KBM-7 (cell line): Measurements from ENCODE around the gene LDLRAP1.

Source experiments
- DNase-seq: peaks from one replicate; pipeline ENCODE4 v3.0.0-alpha.2; 2015
- in situ Hi-C: fragments of 300-500 bp; cut with MboI; formaldehyde crosslinking; loops from 2 replicates; pipeline ENCODE4 v1.14.3; 2020; ENCODE audit warnings: low sequenced_read_pairs, low pct_unique_long_range_greater_than_20kb, mixed read lengths

LDLRAP1 gene

GRCh38 chr1:25522031-25522655 lies 21.3 kb upstream of the LDLRAP1 start:
- DNase-seq: no peak
- in situ Hi-C loops: no loop called here

DNA sequence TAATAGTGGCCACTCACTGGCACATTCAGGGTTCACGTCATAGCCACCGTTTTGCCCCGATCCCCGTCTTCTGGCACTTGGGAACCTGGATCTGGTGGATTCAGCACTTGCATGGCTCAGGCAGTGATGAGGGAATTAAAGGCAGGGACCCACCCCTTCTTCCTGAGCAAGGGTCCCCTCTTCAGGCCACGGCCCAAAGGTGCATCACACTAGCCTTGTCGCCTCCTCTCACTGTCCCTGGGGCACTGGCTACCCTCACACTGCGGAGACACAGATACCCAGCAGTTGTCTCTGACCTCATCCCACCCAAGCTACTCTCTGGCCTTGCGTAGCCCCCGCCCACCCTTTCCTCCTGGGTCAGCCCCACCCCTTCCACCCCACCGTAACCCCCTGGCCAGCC lies 19.9 kb upstream of the LDLRAP1 start:
- DNase-seq: no peak
- in situ Hi-C loops: no loop called here

DNA sequence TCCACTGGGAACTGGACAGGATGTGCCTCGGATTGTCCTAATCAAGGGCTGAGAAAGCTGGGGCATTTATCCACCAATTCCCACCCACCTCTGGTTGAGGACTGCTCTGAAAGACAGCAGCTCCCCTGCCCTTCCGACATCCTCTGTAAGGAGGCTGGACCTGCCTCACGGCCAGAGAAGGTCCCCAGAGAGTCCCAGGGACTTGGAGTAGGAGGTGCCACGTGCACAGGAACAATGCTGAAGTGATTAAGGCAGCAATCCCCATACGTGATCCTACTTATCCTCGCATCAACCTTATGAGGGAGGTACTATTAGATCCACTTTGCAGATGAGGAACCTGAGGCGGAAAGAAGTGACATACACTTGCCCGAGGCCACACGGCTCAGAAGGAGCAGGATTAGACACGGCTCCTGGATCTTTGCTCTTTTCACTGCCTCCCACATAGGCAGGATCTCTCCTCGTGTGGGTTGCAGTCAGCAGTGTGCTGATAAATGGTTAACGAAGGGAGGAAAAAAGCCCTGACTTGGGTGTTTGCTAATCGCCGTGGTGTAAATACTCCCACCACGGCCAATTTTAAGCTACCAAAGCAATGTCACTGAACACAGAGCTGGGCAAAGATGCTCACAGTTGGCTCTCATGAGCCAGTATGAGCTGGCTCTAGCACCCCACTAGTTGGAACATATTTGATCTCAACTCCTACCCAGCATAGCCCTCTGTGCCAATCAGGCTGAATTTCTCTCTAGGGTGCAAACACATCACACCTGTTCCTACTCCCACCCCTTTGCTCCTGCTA lies 18.6 kb upstream of the LDLRAP1 start:
- DNase-seq: no peak
- in situ Hi-C loops: no loop called here

- in situ Hi-C loops: no loop called here
- DNase-seq: no peak
These were observed 18.1 kb upstream of the LDLRAP1 start for GRCh38 chr1:25525361-25525688.

GRCh38 chr1:25526753-25527152 lies 16.7 kb upstream of the LDLRAP1 start:
- in situ Hi-C loops: no loop called here
- no peak for DNase-seq

DNA sequence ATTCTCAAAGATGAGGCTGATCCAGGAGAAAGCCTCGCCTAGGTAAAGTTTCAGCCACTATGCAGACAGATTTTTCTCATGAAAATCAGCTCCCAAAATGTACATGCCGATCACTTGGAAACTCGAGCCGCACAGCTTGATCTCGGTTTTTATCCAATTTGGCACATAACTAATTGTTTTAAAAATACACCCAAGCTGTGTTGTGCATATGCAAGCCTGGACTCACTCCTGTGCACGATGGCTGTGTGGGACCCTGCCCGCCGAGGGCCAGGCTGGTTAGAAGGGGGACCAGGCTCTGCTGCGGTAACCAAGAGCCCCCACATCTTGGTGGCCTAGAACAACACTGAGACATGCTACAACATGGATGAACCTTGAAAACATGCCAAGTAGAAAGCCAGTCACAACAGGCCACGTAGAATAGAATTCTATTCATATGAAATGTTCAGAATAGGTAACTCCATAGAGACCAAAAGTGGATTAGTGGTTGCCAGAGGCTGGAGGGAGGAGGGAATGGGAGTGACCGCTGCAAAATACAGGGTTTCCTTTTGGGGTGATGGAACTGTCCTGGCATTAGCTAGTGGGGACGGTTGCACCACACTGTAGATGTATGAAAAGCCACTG lies 16.1 kb upstream of the LDLRAP1 start:
- no peak for DNase-seq
- in situ Hi-C loops: no loop called here

- no peak for DNase-seq
- in situ Hi-C loops: no loop called here
These were observed 15.3 kb upstream of the LDLRAP1 start for GRCh38 chr1:25527946-25528595.

DNA sequence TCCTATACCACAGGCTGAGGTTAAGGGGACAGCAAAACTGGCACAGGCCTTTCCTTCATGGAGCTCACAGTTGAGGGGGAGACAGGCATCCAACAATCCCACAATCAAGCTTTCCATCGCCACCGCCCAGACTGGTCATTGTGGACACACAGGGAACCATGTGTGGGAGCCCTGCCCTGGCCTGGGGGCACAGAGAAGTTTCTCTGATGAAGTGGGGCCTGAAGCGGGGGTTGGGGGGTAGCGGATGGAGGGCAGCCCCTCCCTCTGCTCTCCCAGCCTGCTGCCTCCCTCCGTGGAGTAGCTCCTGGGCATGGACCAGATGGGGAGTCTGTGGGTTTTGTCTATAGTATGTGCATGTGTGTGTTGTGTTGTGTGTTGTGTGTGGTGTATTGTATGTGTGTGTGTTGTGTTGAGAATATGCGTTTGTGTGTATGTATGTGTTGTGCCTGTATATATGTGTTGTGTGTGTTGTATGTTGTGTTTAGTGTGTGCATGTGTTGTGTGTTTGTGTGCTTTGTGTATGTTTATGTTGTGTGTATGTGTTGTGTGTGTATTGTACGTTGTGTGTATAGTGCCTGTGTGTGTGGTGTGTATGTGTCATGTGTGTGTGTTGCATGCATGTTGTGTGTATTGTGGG lies 14.4 kb upstream of the LDLRAP1 start:
- no peak for DNase-seq
- in situ Hi-C loops: no loop called here

DNA sequence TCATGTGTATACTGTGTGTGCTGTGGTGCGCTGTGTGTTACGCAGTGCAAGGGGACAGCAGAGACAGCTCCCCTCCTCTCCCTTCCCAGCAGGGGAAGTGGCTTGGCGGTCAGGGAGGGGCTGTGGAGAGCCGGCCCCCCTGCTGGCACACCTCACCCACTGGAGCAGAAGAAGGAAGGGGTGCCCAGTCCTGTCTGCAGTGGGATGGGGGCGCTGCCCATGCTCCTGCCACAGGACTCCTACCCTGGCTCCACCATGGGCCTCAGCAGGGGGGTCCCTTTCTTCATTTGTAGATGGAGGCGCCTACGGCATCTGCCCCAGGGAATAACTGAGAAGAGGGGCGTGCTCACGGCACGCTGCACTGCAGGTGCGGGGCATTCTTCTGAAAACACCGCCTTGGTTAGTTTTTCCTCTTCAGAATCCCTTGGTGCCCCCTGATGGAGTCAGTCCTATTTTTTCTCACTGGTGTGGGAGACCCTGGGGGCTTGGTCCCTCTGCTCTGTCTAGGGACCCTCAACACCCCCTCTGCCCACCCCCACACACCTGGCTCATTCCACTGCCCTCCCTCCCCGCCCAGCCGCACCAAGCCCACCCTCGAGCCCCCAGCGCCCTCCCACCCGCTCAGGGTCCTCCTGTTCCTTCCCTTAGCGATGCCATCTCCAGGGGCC lies 13.8 kb upstream of the LDLRAP1 start:
- DNase-seq: no peak
- in situ Hi-C loops: no loop called here

- no peak for DNase-seq
- in situ Hi-C loops: no loop called here
These were observed 13.0 kb upstream of the LDLRAP1 start for GRCh38 chr1:25530186-25531081.

- no peak for DNase-seq
- in situ Hi-C loops: no loop called here
These were observed 12.3 kb upstream of the LDLRAP1 start for GRCh38 chr1:25531082-25531461.

DNA sequence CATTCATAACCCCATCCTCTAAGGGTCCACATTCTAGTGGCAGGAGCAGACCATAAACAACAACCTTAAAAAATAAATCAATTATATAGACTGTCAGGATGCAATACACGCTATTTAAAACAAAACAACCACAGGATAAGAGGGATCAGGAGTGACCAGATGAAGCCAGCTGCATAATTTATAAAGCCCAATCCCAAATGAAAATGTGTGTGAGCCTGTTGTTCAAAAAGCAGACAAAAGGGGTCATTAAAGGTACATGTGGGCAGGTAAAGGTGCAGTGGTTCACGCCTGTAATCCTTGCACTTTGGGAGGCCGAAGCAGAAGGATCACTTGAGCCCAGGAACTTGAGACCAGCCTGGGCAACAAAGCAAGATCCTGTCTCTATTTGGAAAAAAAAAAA lies 10.4 kb upstream of the LDLRAP1 start:
- in situ Hi-C loops: no loop called here
- DNase-seq: no peak

DNA sequence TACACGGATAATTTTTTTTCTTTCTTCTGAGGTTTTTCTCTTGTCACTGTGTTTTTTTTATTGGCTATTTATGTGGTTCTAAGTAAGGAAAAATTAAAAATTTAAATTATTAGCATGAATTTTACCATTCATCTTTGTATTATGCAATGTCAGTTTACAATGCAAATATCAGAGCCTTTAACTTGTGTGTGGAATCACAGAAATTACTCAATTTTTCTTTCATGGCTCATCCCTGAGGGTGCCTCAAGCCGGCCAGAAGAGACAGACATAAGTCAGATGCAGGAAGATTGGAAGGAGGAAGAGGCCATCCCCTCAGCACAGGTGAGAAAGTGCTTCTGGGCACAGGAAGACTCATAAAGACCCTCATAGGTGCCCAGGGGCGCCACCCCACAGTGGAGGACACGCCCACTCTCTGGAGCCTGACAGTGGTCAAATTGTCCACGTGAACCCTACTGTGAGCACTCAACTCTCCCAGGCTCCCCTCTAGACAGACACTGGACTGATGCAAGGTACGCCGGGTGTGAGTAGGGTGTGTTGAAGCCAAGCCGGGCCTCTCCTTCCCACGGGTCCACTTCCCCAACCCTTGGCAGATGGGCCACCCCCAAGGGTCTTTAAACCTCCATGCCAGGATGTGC lies 9.5 kb upstream of the LDLRAP1 start:
- DNase-seq: no peak
- in situ Hi-C loops: no loop called here

DNA sequence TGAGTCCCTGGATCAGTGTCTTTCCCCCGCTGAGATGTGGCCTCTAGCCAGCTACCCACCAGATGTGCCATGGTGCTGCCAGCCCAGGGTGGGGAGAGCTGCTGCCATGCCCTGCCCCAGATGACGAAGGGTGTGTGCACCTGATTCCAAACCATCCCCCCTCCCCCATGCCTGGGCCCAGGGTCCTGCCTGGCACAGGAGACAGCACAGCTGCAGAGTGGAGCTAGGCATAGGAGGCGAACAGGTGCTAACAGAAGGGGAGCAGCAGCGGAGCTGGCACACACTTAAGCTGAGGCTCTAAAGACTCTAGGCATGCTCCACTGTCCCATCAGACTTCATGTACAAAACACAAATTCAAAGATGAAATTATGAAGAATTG lies 9.0 kb upstream of the LDLRAP1 start:
- in situ Hi-C loops: no loop called here

GRCh38 chr1:25536124-25536523 lies 7.3 kb upstream of the LDLRAP1 start:
- in situ Hi-C loops: no loop called here
- DNase-seq: no peak

More for the DNA sequence above, 9.0 kb upstream of the LDLRAP1 start:
- no peak for DNase-seq

GRCh38 chr1:25537153-25537831 lies 6.1 kb upstream of the LDLRAP1 start:
- DNase-seq: no peak
- in situ Hi-C loops: no loop called here

- in situ Hi-C loops: no loop called here
- no peak for DNase-seq
These were observed 5.1 kb upstream of the LDLRAP1 start for GRCh38 chr1:25538191-25538767.
